Peyer's patch (tissue), 4 donors: ENCODE data around the gene PRICKLE2. TPM values are rescaled to one million over a fixed set of nuclear protein-coding genes. Genes with fewer than 3 reads are reported as not detected.

Experiments used
- DNase-seq, 3 donors: peaks; one replicate each; pipeline ENCODE4 v3.0.0-alpha.2; 2017 to 2019
- H3K27ac ChIP-seq, 4 donors: fragments of 200-600 bp; sonication (generic); one replicate each; pipeline ENCODE4 v1.5.1; 2016 to 2019
- H3K27me3 ChIP-seq, 2 donors: fragments of 200-600 bp; sonication (generic); one replicate each; pipeline ENCODE4 v1.5.1; 2019
- H3K36me3 ChIP-seq, 3 donors: fragments of 200-600 bp; sonication (generic); one replicate each; pipeline ENCODE4 v1.5.1; 2016 to 2019
- H3K4me1 ChIP-seq, 4 donors: fragments of 200-600 bp; sonication (generic); one replicate each; pipeline ENCODE4 v1.5.1; 2016 to 2019
- H3K4me3 ChIP-seq, 4 donors: fragments of 200-600 bp; sonication (generic); 1 replicate in 3 of 4; 2 replicates in 1 of 4; pipeline ENCODE4 v1.5.1; 2016 to 2019; ENCODE audit warnings: mild to moderate bottlenecking in 1 of 4
- H3K9me3 ChIP-seq, 4 donors: fragments of 200-600 bp; sonication (generic); one replicate each; pipeline ENCODE4 v1.5.1; 2016 to 2019; ENCODE audit warnings: mild to moderate bottlenecking in 1 of 4
- POLR2A ChIP-seq, 2 donors: fragments of 450-650 bp; IDR thresholded peaks; one replicate each; pipeline ENCODE4 v1.5.1; 2017; ENCODE audit warnings: antibody characterized with exemption in 2 of 2, mild to moderate bottlenecking in 2 of 2, moderate library complexity in 2 of 2
- total RNA-seq, 4 donors: library from RNA; depleted of rRNA; stranded (reverse); fragments of >200 nt; gene quantifications; one replicate each; pipeline ENCODE4 v1.1.0, GENCODE V29; 2016
- TF ChIP-seq, protein P1 (sequence below), 6 experiments: fragments of 450-650 bp in 4 of 6; fragments of 200-600 bp in 2 of 6; sonication (generic) in 1 of 6; IDR thresholded peaks; one replicate each; pipeline ENCODE4 v1.5.1; 2017 to 2019; ENCODE audit warnings: antibody characterized with exemption in 6 of 6, mild to moderate bottlenecking in 3 of 6, moderate library complexity in 1 of 6

Gene PRICKLE2
- total RNA-seq, 4 donors from 2014 or later, result 3.5 to 22.3 (median 11.8) TPM

DNA sequence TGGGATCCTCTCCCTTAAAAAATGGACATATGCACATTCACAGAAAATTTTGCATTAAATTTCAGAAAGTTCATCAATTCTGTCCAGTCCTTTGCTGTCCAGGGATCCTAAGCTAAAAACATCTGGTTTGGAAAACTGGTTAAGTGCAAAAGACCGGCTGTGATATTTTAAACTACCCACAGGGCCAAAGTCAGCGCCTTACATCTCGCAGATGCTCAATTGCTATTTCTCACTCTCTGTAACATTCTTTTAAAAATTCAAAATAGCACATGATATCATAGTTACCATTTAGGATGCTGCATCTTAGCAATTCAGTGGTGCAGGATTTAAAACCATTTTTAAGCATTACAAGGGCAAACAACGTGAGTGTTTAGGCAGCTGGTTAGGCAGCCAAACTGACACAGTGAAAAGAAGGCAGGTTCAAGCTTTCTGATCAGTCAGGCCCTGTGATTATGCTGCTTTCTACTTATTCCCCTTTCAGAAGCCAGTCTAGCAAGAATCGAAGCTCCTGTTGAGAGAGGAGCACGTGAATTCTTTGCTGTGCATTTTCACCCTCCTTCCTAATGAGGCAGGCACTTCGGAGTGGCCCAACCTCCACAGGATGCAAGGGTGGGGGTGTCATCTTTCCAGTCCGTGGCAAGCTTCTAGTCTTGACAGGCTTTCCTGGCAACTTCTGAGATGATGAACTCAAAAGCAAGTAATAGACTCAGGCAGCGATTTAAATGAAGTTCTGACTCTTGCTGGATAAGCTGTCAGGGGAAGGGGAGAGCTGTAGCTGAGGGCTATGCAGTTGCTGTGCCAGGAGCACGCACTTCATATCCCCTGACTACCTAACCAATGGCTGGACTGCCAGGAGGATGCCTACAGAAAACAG is 8.8 kb downstream of the PRICKLE2 start:
- TF ChIP-seq, protein P1, sequence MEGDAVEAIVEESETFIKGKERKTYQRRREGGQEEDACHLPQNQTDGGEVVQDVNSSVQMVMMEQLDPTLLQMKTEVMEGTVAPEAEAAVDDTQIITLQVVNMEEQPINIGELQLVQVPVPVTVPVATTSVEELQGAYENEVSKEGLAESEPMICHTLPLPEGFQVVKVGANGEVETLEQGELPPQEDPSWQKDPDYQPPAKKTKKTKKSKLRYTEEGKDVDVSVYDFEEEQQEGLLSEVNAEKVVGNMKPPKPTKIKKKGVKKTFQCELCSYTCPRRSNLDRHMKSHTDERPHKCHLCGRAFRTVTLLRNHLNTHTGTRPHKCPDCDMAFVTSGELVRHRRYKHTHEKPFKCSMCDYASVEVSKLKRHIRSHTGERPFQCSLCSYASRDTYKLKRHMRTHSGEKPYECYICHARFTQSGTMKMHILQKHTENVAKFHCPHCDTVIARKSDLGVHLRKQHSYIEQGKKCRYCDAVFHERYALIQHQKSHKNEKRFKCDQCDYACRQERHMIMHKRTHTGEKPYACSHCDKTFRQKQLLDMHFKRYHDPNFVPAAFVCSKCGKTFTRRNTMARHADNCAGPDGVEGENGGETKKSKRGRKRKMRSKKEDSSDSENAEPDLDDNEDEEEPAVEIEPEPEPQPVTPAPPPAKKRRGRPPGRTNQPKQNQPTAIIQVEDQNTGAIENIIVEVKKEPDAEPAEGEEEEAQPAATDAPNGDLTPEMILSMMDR (IDR thresholded peaks at IDR 0.05), result no peak
- TF ChIP-seq POLR2A (IDR thresholded peaks at IDR 0.05), result no peak
- H3K36me3 ChIP-seq, result no peaks in the 10 kb centered on the region
- DNase-seq, result no peak
- H3K27me3 ChIP-seq, result no peaks in the 10 kb centered on the region
- H3K4me1 ChIP-seq, result peaks cover 0 to 24% (median 0%) of the 10 kb centered on the region in 4 donors
- H3K4me3 ChIP-seq, result no peak overlapping the region
- peak overlapping the region in 1 of 4 donors; percentile 73 for H3K27ac ChIP-seq
- no peaks in the 10 kb centered on the region for H3K9me3 ChIP-seq

DNA sequence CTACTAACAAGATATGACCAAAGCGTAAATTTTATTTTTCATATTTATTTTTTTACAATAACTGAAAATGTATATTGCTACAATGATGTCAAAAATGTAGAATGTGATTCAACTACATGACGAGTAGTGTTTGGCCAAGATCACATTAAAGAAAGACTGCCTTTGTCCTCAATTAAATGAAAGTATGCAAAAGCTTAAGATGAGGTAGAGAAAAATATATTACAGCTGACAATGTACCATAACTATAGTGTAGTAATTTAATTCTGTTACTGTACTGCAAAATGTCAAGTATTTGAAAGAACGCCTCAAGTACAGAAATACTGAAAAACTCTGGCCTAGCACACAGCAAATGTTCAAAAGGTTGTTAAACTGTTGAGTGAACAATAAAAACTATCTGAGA is 9.7 kb downstream of the PRICKLE2 start:
- H3K4me3 ChIP-seq, result no peak overlapping the region
- H3K27me3 ChIP-seq, result no peaks in the 10 kb centered on the region
- no peak for DNase-seq
- peaks cover 0 to 22% (median 0%) of the 10 kb centered on the region in 4 donors for H3K4me1 ChIP-seq
- no peaks in the 10 kb centered on the region for H3K36me3 ChIP-seq
- no peak for TF ChIP-seq POLR2A (IDR thresholded peaks at IDR 0.05)
- TF ChIP-seq, protein P1 (IDR thresholded peaks at IDR 0.05), result no peak
- H3K27ac ChIP-seq, result peak overlapping the region in 1 of 4 donors; percentile 73
- H3K9me3 ChIP-seq, result no peaks in the 10 kb centered on the region

DNA sequence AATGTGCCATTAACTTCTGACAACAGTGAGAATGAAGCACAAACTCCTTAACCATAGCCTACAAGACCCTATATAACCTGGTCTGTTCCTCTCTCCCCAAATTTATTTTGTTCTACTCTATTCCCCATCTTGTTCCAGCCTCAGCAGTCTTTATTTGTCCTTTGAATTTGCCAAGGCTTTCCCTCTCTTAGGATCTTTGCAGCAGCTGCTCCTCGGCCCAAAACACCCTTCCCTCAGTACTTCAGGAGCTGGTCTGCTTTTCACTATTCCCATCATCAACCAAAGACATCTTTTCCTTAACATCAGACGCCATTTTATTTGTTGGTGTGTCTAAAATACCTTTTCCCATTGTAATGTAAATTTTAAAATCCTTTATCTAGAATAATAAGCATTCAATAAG is 10.2 kb downstream of the PRICKLE2 start:
- H3K27me3 ChIP-seq, result no peaks in the 10 kb centered on the region
- no peaks in the 10 kb centered on the region for H3K9me3 ChIP-seq
- no peak for TF ChIP-seq POLR2A (IDR thresholded peaks at IDR 0.05)
- TF ChIP-seq, protein P1 (IDR thresholded peaks at IDR 0.05), result no peak
- H3K4me1 ChIP-seq, result peaks cover 0 to 17% (median 0%) of the 10 kb centered on the region in 4 donors
- DNase-seq, result no peak
- H3K27ac ChIP-seq, result peak overlapping the region in 1 of 4 donors; percentile 73
- no peaks in the 10 kb centered on the region for H3K36me3 ChIP-seq
- no peak overlapping the region for H3K4me3 ChIP-seq

DNA sequence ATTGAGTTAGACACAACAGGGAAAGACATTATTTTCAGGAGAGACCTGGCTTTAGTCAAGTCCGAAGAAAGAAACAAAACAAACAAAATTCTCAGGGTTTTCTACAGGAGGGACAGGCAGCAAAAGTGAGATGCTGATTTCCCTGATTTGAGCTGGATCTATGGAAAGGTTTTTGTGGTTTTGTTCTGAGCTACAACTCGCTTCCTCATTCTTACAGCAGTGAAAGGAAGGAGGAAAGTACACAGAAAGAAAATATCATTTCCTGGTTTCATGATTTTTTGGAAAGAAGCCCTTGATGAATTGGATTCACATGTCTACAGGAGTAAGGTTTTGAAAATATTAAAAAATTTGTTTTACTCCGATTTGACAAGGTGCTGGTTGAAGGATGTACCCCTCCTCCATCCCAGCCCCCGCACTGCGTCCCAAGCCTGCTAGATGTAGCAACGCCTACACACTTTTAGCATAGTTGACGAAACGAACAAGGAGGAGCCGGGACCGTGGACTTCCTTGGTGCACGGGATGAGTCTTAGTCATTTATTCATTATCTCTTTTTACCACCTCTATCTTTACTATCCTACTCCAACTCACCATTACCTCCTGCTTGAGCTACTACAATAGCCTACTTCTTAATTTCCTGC is 10.8 kb downstream of the PRICKLE2 start:
- peak overlapping the region in 3 of 4 donors; percentile 7 to 73 (median 14) for H3K27ac ChIP-seq
- H3K36me3 ChIP-seq, result no peaks in the 10 kb centered on the region
- H3K4me3 ChIP-seq, result peak overlapping the region in 1 of 4 donors; percentile 14
- no peaks in the 10 kb centered on the region for H3K9me3 ChIP-seq
- no peaks in the 10 kb centered on the region for H3K27me3 ChIP-seq
- no peak for DNase-seq
- H3K4me1 ChIP-seq, result peaks cover 0 to 16% (median 0%) of the 10 kb centered on the region in 4 donors
- TF ChIP-seq POLR2A (IDR thresholded peaks at IDR 0.05), result no peak
- TF ChIP-seq, protein P1 (IDR thresholded peaks at IDR 0.05), result no peak

DNA sequence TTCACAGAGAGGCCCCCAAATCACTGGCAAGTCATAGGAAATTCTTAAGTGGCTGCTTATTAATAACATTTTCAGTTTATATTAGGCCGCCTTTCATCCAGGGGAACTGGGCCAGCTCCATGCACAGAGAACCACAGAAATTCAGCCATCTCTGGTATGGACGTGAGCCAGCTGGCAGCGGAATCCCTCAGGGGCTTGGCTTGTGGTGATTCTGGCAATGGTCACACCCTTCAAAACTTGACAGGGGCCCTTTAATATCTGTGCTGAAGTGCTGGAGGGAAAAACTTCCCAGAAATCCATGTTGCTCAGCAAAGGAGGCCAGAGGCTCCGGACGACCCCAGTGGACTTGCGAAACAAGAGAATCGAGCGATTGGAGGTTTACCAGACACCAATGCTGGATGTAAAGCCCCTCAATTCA is 11.3 kb downstream of the PRICKLE2 start:
- Histone ChIP-seq H3K9me3 (no peaks in the 10 kb centered on the region), H3K4me3 (peak overlapping the region in 1 of 4 donors; percentile 14), H3K36me3 (no peaks in the 10 kb centered on the region), H3K27me3 (no peaks in the 10 kb centered on the region), H3K4me1 (peaks cover 0 to 16% (median 0%) of the 10 kb centered on the region in 4 donors), H3K27ac (peak overlapping the region in 3 of 4 donors; percentile 7 to 73 (median 14))
- DNase-seq, result peak in 2 of 3 donors; percentile 19 to 53
- TF ChIP-seq, protein P1 (IDR thresholded peaks at IDR 0.05), result no peak
- no peak for TF ChIP-seq POLR2A (IDR thresholded peaks at IDR 0.05)
